Measurements from ENCODE around the gene TSPAN11. TPM values are rescaled to one million over a fixed set of nuclear protein-coding genes. Genes with fewer than 3 reads are reported as not detected.

Gene TSPAN11
- total and polyA plus RNA-seq, 2 of the 8 experiments (the other 6 are each of a cell fraction or from before 2014, with no cell fraction given) = 3.9 to 8.2 TPM

- TF ChIP-seq SIN3A (conservative IDR thresholded peaks at IDR 0.05 in 1 of 2, IDR thresholded peaks at IDR 0.05 in 1 of 2; ENCODE audit: low read depth in 1 of 2, low read length in 2 of 2) = no peak
- TF ChIP-seq KDM4A (IDR thresholded peaks at IDR 0.05; ENCODE audit: low read depth, low read length, severe bottlenecking) = no peak
- no peak for TF ChIP-seq BACH1 (IDR thresholded peaks at IDR 0.05; ENCODE audit: low read length)
- no peak for TF ChIP-seq RAD21 (IDR thresholded peaks at IDR 0.05 in 1 of 2, conservative IDR thresholded peaks at IDR 0.05 in 1 of 2; ENCODE audit: low read depth in 2 of 2, low read length in 2 of 2)
- TF ChIP-seq USF2 (IDR thresholded peaks at IDR 0.05; ENCODE audit: low read length) = no peak
- no peak for TF ChIP-seq FOSL1 (IDR thresholded peaks at IDR 0.05; ENCODE audit: insufficient read depth, low read depth, low read length)
- no peak for TF ChIP-seq GTF2F1 (IDR thresholded peaks at IDR 0.05; ENCODE audit: borderline replicate concordance, low read depth, low read length)
- no peak overlapping the region for H3K4me3 ChIP-seq (ENCODE audit: extremely low read depth in 1 of 4, insufficient read depth in 2 of 4, low read depth in 3 of 4, low read length in 4 of 4)
- H3K9ac ChIP-seq (replicated peaks in 1 of 4; ENCODE audit: extremely low read depth in 1 of 4, low read depth in 3 of 4, low read length in 3 of 4) = no peak overlapping the region
- no peaks in the 10 kb centered on the region for H3K79me1 ChIP-seq (ENCODE audit: low read depth, low read length)
- 87% methylated on average over 14 of the region's 15 CpGs; no CpG with 5 or more reads in 1 of the 2 experiments for WGBS, 2 experiments (ENCODE audit: extremely low coverage in 1 of 2, insufficient coverage in 1 of 2, insufficient read length in 1 of 2, insufficient replicate concordance in 2 of 2, low coverage in 1 of 2, low lambda C conversion rate in 2 of 2, missing lambda C conversion rate in 1 of 2)
- H3K4ac ChIP-seq (replicated peaks; ENCODE audit: insufficient read length, low read depth, low read length) = no peak overlapping the region
- H2BK5ac ChIP-seq (ENCODE audit: low read depth, low read length) = no peak overlapping the region
- H3K23ac ChIP-seq (ENCODE audit: insufficient read length) = no peak overlapping the region
- H2BK15ac ChIP-seq (ENCODE audit: low read length) = no peak overlapping the region
- no peaks in the 10 kb centered on the region for H3K79me2 ChIP-seq (ENCODE audit: control insufficient read depth in 1 of 2, insufficient read depth in 2 of 2, low read length in 2 of 2)
- no peak overlapping the region for H2BK12ac ChIP-seq (ENCODE audit: low read depth, low read length)
- H2AK5ac ChIP-seq (ENCODE audit: low read depth, low read length) = no peak overlapping the region
- H3K36me3 ChIP-seq (ENCODE audit: control insufficient read depth in 2 of 4, insufficient read depth in 4 of 4, low read length in 3 of 4) = no peaks in the 10 kb centered on the region
- peaks cover 0 to 3% (median 0%) of the 10 kb centered on the region in 4 experiments; a peak in 2 of 7 replicates for H3K4me1 ChIP-seq (replicated peaks in 1 of 4; ENCODE audit: control insufficient read depth in 3 of 4, insufficient read depth in 4 of 4, low read length in 3 of 4)
- DNase-seq (ENCODE audit: low read depth in 1 of 2, low spot score in 2 of 2) (no peak), FAIRE-seq (no peak)
- H4K91ac ChIP-seq (replicated peaks; ENCODE audit: insufficient read length, low read length) = no peak overlapping the region
- H3K9me3 ChIP-seq (ENCODE audit: insufficient read depth in 2 of 2, low read depth in 1 of 2, low read length in 1 of 2) = no peaks in the 10 kb centered on the region
- H3K23me2 ChIP-seq (ENCODE audit: low read depth, low read length) = no peaks in the 10 kb centered on the region
- H3K56ac ChIP-seq (replicated peaks; ENCODE audit: insufficient read length, low read depth, low read length) = no peak overlapping the region
- no peak overlapping the region for H4K5ac ChIP-seq (ENCODE audit: insufficient read length, low read depth, low read length)
- H3K27ac ChIP-seq (ENCODE audit: low read depth, low read length) = no peak overlapping the region
- ChIA-PET POLR2A (ENCODE audit: partially characterized antibody) (no interaction called here), CTCF (ENCODE audit: partially characterized antibody) (interaction anchor here (1.2 to 1.5 kb wide), 5 partner anchors 15 to 158 kb away, joined by 3 to 5 read pairs (median 4); no protein-coding TSS in a partner anchor)
- H3K18ac ChIP-seq (ENCODE audit: extremely low read depth, low read length) = no peak overlapping the region
- no peak overlapping the region for H3K4me2 ChIP-seq (ENCODE audit: insufficient read depth in 1 of 2, low read depth in 2 of 2, low read length in 2 of 2)
- H2AFZ ChIP-seq (ENCODE audit: low read length) = no peak overlapping the region
- no peak overlapping the region for H2BK20ac ChIP-seq (ENCODE audit: low read length)
- no peak overlapping the region for H2BK120ac ChIP-seq (replicated peaks; ENCODE audit: low read depth, low read length)
- no peak overlapping the region for H3K14ac ChIP-seq (ENCODE audit: insufficient read length)
- H3K27me3 ChIP-seq (replicated peaks in 1 of 4; ENCODE audit: control insufficient read depth in 3 of 4, extremely low read depth in 1 of 4, insufficient read depth in 3 of 4, low read length in 3 of 4) = no peaks in the 10 kb centered on the region
- H4K8ac ChIP-seq (ENCODE audit: extremely low read depth, insufficient read depth, low read length) = no peak overlapping the region; the same call in 1 of the 2 replicates
- H4K20me1 ChIP-seq (replicated peaks in 1 of 2; ENCODE audit: control insufficient read depth in 1 of 2, insufficient read depth in 2 of 2, low read length in 2 of 2) = no peaks in the 10 kb centered on the region
Measured at GRCh38 chr12:31005256-31005943, 78.9 kb downstream of the TSPAN11 start.

Measured in H1 (cell line).